Endothelial cell (in vitro differentiated cells): ENCODE measurements around the gene CMIP. TPM values are rescaled to one million over a fixed set of nuclear protein-coding genes. Genes with fewer than 3 reads are reported as not detected.

ENCODE experiments used
- DNase-seq: peaks from one replicate; pipeline ENCODE4 v3.0.0; 2021; ENCODE audit warnings: low spot score
- H3K27ac Mint-ChIP-seq: one replicate; pipeline ENCODE4 v1.8.0; 2021; ENCODE audit warnings: mixed read lengths, inconsistent platforms; ENCODE audit not compliant: unreplicated experiment
- H3K27me3 Mint-ChIP-seq: one replicate; pipeline ENCODE4 v1.8.0; 2021; ENCODE audit warnings: mild to moderate bottlenecking, moderate library complexity, mixed read lengths, inconsistent platforms; ENCODE audit not compliant: unreplicated experiment
- H3K36me3 Mint-ChIP-seq: one replicate; pipeline ENCODE4 v1.8.0; 2021; ENCODE audit warnings: mild to moderate bottlenecking, low read depth, mixed read lengths, inconsistent platforms; ENCODE audit not compliant: unreplicated experiment
- H3K4me1 Mint-ChIP-seq: one replicate; pipeline ENCODE4 v1.8.0; 2021; ENCODE audit warnings: mild to moderate bottlenecking, mixed read lengths, inconsistent platforms; ENCODE audit not compliant: unreplicated experiment
- H3K4me3 Mint-ChIP-seq: one replicate; pipeline ENCODE4 v1.8.0; 2021; ENCODE audit warnings: mild to moderate bottlenecking, mixed read lengths, inconsistent platforms; ENCODE audit not compliant: unreplicated experiment
- H3K9me3 Mint-ChIP-seq: one replicate; pipeline ENCODE4 v1.8.0; 2021; ENCODE audit warnings: mixed read lengths, inconsistent platforms; ENCODE audit not compliant: unreplicated experiment
- CTCF ChIP-seq: fragments of 200-600 bp; sonication (generic); IDR thresholded peaks from one replicate; pipeline ENCODE4 v1.5.0; 2021; ENCODE audit warnings: antibody characterized with exemption; ENCODE audit not compliant: unreplicated experiment
- total RNA-seq: library from RNA; stranded (reverse); fragmentation: NEBNext Ultra II Directional; extraction: Animal tissue kit (Norgen Biotek cat#: 25700); gene quantifications from one replicate; pipeline ENCODE4 v1.2.1, GENCODE V29; 2021; ENCODE audit not compliant: unreplicated experiment

CMIP gene
- total RNA-seq, 1 donor from 2014 or later = 98.9 TPM

GRCh38 chr16:81614654-81615359, 170.2 kb downstream of the CMIP start:
- no peak for TF ChIP-seq CTCF
- peaks cover 34% of the 10 kb centered on the region for H3K4me1 Mint-ChIP-seq
- H3K9me3 Mint-ChIP-seq = no peaks in the 10 kb centered on the region
- no peak for DNase-seq
- H3K36me3 Mint-ChIP-seq = peaks cover 39% of the 10 kb centered on the region
- peaks cover 16% of the 10 kb centered on the region for H3K27me3 Mint-ChIP-seq
- no peak overlapping the region for H3K27ac Mint-ChIP-seq
- H3K4me3 Mint-ChIP-seq = no peak overlapping the region

- no peak for TF ChIP-seq CTCF
- peaks cover 40% of the 10 kb centered on the region for H3K36me3 Mint-ChIP-seq
- H3K4me3 Mint-ChIP-seq = no peak overlapping the region
- peaks cover 34% of the 10 kb centered on the region for H3K4me1 Mint-ChIP-seq
- DNase-seq = no peak
- no peaks in the 10 kb centered on the region for H3K9me3 Mint-ChIP-seq
- no peak overlapping the region for H3K27ac Mint-ChIP-seq
- H3K27me3 Mint-ChIP-seq = peaks cover 18% of the 10 kb centered on the region
These were observed 170.8 kb downstream of the CMIP start for GRCh38 chr16:81615411-81615810.

- Mint-ChIP-seq H3K36me3 (peaks cover 37% of the 10 kb centered on the region), H3K27me3 (peaks cover 18% of the 10 kb centered on the region), H3K4me1 (peaks cover 29% of the 10 kb centered on the region), H3K9me3 (no peaks in the 10 kb centered on the region), H3K4me3 (no peak overlapping the region), H3K27ac (no peak overlapping the region)
- TF ChIP-seq CTCF = no peak
- no peak for DNase-seq
These were observed 171.2 kb downstream of the CMIP start for GRCh38 chr16:81615833-81616232.

- Mint-ChIP-seq H3K9me3 (no peaks in the 10 kb centered on the region), H3K4me3 (no peak overlapping the region), H3K27me3 (peaks cover 18% of the 10 kb centered on the region), H3K36me3 (peaks cover 40% of the 10 kb centered on the region), H3K4me1 (peaks cover 26% of the 10 kb centered on the region), H3K27ac (no peak overlapping the region)
- TF ChIP-seq CTCF = no peak
- DNase-seq = no peak
These were observed 171.9 kb downstream of the CMIP start for GRCh38 chr16:81616321-81617020.

GRCh38 chr16:81617021-81617346, 172.4 kb downstream of the CMIP start:
- peaks cover 45% of the 10 kb centered on the region for H3K36me3 Mint-ChIP-seq
- no peaks in the 10 kb centered on the region for H3K9me3 Mint-ChIP-seq
- no peak overlapping the region for H3K4me3 Mint-ChIP-seq
- peaks cover 21% of the 10 kb centered on the region for H3K4me1 Mint-ChIP-seq
- peaks cover 16% of the 10 kb centered on the region for H3K27me3 Mint-ChIP-seq
- no peak overlapping the region for H3K27ac Mint-ChIP-seq
- TF ChIP-seq CTCF = no peak
- DNase-seq = no peak
